Stimulated activated CD4-positive, alpha-beta T cell treated with anti-CD3 and anti-CD28 coated beads, TNF-alpha, amount 100 ng/mL, for 4 hours (primary cell): ENCODE measurements around the gene PRKRIP1.
"Not testable (repeated sequence)": the region's sequence is repeated elsewhere in the genome, so short reads cannot be mapped to it uniquely, and the experiment has no call there.

ENCODE experiments used
- DNase-seq, 3 experiments: peaks; one replicate each; pipeline ENCODE4 v3.0.0-alpha.2; 2020; ENCODE audit warnings: low read depth in 3 of 3

The PRKRIP1 gene

GRCh38 chr7:102457352-102457924, 61.3 kb downstream of the PRKRIP1 start:
- no peak for DNase-seq

- DNase-seq: no peak
Measured at GRCh38 chr7:102459221-102459844, 63.2 kb downstream of the PRKRIP1 start.

- no peak for DNase-seq
Measured at GRCh38 chr7:102460467-102460866, 64.3 kb downstream of the PRKRIP1 start.

- DNase-seq: no peak
Measured at GRCh38 chr7:102463841-102464576, 67.8 kb downstream of the PRKRIP1 start.

GRCh38 chr7:102464577-102465280, 68.6 kb downstream of the PRKRIP1 start, which contains the start of the genes ALKBH4 and LRWD1:
ALKBH4 (minus strand) TSS chr7:102464863; CDS start chr7:102464836, 27 bp downstream.
LRWD1 (plus strand) TSS chr7:102464984; CDS start chr7:102465081, 97 bp downstream.
- peak; percentile 88 to 95 (median 89) for DNase-seq

- no peak for DNase-seq
Measured at GRCh38 chr7:102466097-102466496, 69.9 kb downstream of the PRKRIP1 start.

GRCh38 chr7:102467581-102468477, 71.7 kb downstream of the PRKRIP1 start:
- no peak for DNase-seq

GRCh38 chr7:102468478-102469350, 72.6 kb downstream of the PRKRIP1 start:
- DNase-seq: no peak

- no peak for DNase-seq
Measured at GRCh38 chr7:102469351-102469971, 73.3 kb downstream of the PRKRIP1 start.

- no peak for DNase-seq
Measured at GRCh38 chr7:102469972-102470825, 74.0 kb downstream of the PRKRIP1 start.

- DNase-seq: no peak
Measured at GRCh38 chr7:102471791-102472125, 75.6 kb downstream of the PRKRIP1 start.

GRCh38 chr7:102472126-102473041, 76.2 kb downstream of the PRKRIP1 start:
- no peak for DNase-seq

GRCh38 chr7:102473271-102473991, 77.3 kb downstream of the PRKRIP1 start:
- DNase-seq: no peak

- not testable (repeated sequence) for DNase-seq
Measured at GRCh38 chr7:102474116-102474515, 78.0 kb downstream of the PRKRIP1 start.

- DNase-seq: not testable (repeated sequence)
Measured at GRCh38 chr7:102474736-102475435, 78.7 kb downstream of the PRKRIP1 start.
